HG03460 (cell line): Measurements from ENCODE around the gene SGIP1.

Experiments used
- ATAC-seq: cut with Tn5 transposase; IDR thresholded peaks from one replicate; pipeline ENCODE4 v1.9.1; 2021; ENCODE audit not compliant: unreplicated experiment

Gene SGIP1

DNA sequence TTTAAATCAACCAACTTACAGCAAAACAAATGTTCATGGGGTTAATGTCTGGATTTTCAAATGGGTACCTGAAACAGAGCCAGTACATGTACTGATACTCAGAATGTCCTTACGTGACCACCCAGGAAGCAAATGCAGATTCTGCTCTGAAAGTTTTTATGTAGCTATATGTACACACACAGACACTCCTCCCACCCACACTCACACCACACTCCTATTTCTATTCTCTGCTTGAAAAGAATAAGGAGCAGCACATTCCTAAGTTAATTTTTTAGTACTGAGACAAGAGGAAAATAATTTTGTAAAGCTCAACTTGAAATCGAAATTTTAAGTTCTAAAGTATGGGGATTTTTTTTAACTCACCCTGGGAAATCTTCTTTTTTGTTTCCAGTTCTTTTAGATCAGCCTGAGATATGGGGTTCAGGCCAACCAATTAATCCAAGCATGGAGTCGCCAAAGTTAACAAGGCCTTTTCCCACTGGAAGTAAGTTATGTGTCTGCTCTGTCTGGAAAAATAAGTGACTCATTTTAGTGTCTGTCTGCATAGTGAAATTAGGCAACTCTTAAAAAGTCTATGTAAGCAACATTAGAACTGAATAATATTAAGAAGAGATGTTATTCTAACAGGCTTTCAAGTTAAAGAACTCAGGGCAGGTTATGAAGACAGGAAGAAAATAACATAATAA lies 142.8 kb downstream of the SGIP1 start:
- no peak for ATAC-seq

DNA sequence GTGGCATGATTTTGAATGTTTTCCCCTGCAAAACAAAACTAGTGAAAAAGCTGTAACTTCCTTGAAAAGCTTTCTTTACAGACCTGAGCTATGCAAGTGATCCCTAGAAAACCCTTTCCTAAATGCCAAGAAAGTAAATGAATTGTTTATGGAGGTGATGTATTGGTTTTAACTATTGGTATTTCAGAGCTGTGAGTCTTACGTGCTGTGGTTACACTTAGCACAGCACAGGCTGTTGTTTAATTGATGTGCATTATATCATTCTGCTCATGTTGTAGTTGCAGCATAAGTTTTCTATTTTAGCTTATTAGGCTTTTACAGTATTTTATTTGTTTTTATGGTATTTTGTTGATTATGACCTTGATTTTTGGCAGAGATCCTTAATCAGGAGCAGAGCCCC lies 144.2 kb downstream of the SGIP1 start:
- no peak for ATAC-seq

DNA sequence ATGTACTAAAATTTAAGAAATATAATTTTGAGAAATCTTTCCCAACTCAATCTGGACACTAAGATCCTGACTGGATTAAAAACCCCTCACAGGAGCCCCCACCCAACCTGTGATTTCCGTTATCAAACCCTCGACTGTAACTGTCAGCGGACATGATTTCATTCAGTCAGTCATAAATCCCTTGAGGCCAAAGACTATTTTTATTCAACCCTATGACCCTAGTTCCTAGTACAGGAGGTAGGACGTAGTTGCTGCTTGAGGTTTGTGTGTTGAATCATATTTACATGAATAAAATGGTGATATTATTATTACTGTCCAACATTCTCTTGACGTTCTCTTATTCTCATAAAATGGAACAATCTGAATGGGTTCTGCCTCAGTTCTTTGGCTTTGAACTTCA lies 145.2 kb downstream of the SGIP1 start:
- ATAC-seq: no peak

DNA sequence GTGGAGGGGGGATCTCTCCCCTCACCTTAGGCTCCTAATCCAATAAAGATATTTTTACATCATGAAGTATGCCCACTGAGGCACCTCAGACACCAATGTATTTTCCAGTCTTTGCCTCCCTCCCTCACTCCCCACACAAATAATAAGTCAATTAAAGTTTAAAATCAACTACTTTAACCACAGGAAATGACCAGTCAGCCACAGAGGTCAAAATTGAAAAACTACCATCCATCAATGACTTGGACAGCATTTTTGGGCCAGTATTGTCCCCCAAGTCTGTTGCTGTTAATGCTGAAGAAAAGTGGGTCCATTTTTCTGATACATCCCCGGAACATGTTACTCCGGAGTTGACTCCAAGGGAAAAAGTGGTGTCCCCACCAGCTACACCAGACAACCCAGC lies 147.7 kb downstream of the SGIP1 start:
- ATAC-seq: no peak

DNA sequence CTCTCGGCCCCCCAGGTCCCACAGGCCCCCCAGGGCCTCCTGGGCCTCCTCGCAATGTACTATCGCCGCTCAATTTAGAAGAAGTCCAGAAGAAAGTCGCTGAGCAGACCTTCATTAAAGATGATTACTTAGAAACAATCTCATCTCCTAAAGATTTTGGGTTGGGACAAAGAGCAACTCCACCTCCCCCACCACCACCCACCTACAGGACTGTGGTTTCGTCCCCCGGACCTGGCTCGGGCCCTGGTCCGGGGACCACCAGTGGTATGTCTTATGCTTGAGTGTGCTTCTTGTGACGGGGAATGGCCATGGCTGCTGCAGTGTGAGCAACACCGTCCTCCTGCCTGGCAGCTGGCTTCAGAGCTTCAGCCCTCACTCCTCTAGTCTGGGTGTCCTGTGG lies 148.2 kb downstream of the SGIP1 start:
- no peak for ATAC-seq

DNA sequence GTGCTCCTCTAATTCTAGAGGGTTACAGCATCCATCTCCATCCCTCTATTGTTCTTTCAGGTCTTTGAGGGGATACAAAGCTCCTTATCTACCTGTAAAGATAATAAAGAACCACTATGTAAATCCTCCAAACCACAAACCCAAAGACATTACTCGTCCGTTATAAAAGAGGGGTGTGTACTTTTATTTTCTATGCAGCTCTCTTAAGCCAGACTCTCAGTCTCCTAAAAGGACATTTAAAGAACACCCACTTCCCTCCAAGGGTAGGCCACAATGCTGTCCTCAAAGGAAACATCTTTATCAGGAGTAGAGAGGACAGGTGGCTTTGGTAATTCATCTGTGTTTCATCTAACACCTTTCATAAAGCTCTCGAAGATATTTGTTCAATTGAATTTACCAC lies 150.4 kb downstream of the SGIP1 start:
- ATAC-seq: no peak

DNA sequence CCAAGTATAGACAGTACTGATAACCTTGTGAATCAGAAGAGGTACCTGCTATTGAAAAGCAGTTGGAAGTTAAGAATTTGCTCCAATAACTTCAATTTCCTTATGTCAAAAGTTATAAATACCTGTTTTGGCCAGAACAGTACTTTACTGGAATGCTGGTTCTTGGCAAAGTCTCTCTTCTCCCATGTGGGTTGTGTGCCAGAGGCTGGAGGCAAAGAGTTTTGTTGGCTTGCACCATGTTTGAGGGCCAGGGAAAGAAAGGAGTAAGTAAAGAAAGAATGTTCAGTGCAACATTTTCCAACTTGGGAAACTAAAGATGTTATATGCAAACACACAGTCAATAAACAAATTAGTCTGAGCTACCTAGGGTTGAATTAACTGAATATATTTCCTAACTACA lies 151.3 kb downstream of the SGIP1 start:
- no peak for ATAC-seq

DNA sequence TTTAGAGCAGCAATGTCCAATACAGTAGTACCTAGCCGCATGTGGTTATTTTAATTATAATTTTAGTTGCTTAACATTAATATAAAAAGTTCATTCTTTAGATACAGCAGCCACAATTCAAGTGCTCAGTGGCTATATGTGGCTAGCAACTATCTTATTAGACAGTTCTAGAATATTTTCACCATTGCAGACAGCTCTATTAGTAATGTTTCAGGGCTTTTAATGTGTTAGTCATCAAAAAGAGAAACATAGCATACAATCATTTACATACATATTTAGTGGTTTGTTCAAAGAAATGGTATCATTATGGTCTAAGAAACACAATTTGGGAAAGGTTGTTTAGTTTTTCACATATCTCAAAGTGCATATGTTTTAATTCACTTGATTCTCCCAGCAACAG lies 151.7 kb downstream of the SGIP1 start:
- no peak for ATAC-seq

DNA sequence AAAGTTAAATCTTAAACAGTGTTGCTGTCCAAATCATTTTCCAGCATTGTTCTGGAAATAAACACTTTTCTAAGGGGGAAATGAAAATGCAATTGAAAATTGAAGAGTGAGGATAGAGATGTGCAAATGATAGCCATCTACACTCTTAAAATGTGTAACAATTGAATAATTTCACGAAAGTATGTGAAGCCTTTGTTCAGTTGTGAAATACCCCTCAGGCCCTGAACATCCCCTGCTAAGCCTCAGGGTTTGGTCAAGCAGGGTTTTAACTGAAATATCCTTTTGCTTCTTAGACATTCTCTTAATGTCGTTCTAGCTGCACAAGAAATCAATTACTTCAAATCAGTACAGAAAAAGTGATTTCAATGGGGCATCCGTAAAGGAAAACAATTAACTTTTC lies 152.5 kb downstream of the SGIP1 start:
- ATAC-seq: no peak

DNA sequence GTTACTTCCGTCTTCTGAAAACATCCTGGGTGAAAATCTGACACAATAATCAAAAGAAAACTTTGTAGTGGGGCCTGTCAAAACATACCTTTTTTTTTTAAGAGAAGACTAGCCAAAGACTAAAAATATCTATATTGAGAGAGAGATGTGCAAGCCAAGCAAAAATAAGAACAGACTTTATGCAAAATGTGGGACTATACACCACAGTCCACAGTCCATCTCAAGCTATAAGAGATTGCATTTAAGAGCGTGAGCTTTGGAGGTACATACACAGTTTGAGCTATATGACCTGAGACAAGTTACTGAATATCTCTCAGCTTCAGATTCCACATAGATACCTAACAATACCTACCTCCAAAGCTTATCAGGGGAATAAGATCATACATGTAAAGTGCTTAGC lies 153.4 kb downstream of the SGIP1 start:
- no peak for ATAC-seq

DNA sequence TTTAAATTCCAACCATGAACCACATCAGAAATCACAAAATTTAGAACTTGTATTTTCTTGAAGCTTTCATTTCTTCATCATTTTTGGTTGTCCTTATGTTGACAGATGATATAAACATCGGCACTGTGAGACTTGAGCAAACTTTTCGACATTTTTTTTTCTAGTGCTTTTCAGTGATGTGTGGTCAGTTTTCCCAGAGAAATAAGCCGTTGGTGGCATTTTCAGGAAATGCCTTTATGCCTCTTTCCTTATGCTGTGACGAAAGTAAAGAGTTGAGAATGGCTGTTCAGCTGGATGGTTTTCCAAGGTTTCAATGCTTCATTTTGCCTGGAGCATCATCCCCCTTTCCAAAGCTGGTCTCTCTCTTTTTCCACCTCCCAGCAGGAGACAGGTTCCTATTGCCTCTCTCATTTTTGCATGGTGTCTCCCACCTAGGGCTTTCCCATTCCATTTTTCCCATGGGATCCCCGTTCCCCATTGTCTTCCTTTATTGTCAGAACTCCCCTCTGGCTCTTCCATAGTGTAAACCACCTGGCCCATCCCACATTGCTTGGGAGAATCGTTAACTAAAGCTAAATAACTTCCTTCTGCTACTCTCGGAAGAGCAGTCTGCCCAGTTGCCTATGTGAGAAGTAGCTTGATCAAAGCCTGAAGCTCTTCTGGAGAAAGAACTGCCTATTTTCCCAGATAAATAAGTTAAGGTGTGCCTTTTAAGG lies 156.9 kb downstream of the SGIP1 start:
- no peak for ATAC-seq

DNA sequence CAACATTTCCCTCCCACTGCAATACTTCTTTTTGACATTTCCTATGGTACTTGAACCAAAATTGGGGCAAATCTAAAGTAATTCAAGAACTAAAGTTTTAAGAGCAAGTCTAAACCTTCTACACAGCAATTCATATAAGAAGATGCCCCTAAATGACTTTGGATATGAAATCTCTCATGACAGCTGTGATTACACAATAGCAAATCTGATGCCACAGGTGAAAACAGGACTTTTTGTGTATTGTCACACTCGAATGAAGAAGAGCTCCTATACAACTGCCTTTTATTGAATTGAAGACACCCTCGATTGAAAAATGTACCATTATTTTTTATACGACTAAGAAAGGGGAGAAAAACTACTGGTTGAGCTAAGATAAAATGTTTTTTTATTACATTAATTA lies 158.7 kb downstream of the SGIP1 start:
- no peak for ATAC-seq

DNA sequence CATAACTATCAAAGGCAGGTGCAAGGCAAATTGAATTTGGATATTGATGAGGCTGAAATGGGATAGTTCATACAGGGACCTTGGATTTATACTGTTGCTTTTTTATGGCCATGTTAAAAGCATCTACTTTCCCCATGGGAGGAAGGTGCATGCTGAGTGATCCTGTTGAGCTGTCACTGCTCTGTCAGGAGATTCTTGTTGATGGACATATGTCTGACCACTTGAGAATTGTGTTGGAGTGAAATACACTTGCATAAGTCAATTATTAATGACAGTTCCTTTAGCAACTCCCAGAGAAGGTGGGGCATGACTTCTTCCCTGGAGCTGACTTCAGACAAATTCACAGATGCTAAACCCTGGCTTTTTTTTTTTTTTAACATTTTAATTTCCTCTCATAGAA lies 159.9 kb downstream of the SGIP1 start:
- no peak for ATAC-seq

DNA sequence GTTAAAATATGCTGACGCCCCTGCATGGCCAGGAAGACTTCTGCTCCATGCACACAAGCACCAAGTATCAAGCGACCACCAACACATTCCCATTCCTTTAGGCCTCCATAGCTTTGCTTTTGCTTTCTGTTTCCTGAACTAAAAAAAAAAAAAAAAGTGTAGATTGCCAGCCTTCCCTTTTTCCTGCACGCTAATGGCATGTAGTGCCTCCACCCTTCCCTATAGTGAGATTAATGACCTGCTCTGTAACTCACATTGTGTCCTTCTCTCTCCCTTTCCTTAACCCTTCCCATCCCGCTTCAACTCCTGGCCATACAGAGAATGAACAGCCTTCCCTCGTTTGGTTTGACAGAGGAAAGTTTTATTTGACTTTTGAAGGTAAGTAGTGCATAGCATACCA lies 161.2 kb downstream of the SGIP1 start:
- ATAC-seq: no peak

DNA sequence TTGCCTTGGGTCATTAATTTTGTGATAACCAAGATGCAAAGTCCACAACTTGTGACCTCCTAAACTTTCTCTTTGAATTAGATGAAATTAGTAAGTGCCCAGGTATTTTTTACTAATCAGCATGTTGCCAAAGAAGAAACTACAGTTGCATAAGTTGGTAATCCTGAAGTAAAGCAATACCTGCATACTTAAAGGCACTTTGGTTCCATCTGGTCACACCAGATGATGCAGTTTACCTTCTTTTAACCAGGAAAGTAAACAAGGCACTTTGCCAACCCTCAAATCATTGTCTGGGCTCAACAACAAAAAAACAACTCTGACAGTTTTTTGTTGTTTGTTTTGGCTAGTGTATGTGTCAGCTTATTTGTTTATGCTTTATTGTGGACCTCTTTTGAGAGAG lies 162.8 kb downstream of the SGIP1 start:
- ATAC-seq: no peak

DNA sequence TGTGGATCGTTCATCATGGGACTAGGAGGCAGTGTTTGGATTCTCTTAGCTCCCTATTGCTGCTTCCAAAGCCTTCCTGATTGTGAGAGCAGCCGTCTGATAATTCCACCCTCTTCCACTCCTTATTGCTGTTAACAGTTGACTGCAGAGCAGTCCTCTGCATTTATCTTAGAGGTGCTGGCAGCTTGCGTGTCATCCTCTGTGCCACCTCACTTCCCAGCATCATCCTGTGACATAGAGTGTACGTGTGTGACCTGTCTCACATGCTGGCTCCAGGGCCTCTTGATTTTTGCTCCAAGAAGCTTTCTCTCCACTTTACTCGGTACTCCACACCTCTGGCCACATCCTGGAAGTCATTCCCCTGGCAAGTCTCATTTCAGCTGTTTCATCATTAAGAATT lies 165.3 kb downstream of the SGIP1 start:
- no peak for ATAC-seq

DNA sequence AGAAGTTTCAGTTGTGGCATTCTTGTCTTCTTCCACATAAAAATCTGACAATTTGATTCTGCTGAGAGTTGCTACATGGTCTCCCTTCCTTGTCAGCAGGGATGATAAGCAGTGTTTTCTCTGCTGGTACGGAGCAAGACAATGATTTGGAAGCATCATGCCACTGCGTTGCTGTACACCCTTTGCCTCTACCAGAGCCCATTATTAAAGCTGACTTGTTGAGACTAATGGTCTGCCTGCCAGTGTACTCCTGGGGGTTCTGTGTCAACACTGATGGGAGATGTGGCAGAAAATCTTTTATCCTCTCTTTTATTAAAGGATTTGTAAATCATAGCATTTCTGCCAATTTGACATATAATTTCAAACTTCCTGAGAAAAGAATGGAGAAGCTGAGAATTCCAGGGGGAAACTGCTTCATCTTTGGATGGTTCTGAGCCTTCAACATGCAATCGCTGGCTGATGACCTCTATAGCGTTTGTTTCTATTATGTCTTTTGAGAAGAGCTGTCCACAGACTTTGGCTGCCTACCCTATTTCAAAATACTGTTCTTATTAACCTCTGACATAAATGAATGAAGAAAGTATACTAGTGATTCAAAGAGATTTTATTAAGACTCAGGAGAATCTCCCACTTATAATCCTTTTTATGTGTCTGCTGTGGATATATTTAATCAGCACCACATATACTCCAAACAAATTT lies 170.4 kb downstream of the SGIP1 start:
- no peak for ATAC-seq

DNA sequence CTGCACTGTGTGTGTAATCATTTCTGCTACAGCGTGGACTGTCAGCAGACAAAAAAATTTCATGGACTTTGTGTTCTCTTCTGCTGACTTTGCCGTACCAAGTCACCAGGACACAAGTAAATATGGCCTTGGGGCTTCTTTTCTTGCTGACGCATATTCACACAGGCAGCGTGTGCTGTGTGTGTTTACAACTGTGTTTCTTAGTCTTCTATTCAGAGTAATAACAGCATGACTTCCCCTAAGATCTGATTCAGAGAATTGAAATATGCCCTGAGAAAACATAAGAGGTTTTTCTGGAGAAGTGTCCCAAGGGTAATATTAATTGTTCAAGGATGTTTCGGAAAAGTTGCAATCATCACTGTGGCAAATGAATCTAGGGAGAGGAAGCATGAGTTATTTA lies 171.2 kb downstream of the SGIP1 start:
- ATAC-seq: no peak

DNA sequence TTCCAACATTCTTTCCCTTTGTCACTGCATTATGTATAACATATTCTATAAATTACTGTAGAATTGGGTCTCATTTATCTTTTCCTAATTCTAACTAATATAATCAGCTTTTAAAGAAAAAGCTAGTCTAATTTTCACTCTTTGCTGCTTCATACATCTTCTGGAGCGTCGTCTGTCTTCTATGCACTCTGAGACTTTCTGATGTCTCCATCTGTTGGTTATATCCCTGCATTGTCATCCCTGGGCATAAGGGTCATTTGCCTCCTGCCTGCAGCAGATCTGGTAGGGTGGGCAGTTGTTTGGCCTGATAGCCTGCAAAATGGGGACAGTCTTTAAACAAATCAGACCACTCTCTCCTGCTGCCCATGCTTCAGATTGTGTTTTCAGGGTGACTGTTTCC lies 177.5 kb downstream of the SGIP1 start:
- ATAC-seq: no peak

DNA sequence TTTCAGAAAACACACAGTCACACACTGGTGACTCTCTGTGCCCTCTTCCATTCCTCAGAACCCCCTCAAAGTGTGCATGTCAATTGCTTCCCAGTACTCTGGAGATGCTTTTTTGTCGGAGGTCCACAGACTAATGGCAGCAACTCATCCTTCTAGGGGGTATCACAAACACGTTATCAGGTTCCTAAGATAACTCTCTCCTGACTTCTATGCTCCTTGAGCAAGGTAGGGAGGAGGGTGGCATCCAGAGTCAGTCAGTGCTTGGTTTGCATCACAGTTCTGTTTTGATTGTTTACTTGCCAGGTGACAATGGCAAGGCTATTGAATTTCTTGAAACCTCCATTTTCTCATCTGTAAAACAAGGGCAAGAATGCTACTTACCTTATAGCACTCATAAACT lies 178.9 kb downstream of the SGIP1 start:
- no peak for ATAC-seq

DNA sequence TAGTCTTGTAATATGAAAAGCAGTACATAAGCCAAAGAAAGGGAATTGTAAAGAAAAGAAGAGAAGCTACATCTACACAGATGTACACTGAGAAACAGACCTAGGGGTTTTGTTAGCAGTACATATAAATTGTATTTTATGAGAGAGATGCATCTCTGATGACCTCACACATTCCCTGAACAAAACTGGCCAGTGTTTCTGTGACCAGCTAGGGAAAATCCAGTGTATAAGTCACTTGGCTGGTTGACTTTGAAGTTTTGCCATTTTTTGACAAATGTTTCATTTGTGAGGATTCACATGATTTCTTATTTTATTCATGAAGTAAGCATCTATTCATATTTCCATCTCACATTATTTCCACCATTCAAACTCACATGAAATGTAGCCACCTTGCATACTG lies 190.0 kb downstream of the SGIP1 start:
- ATAC-seq: no peak

DNA sequence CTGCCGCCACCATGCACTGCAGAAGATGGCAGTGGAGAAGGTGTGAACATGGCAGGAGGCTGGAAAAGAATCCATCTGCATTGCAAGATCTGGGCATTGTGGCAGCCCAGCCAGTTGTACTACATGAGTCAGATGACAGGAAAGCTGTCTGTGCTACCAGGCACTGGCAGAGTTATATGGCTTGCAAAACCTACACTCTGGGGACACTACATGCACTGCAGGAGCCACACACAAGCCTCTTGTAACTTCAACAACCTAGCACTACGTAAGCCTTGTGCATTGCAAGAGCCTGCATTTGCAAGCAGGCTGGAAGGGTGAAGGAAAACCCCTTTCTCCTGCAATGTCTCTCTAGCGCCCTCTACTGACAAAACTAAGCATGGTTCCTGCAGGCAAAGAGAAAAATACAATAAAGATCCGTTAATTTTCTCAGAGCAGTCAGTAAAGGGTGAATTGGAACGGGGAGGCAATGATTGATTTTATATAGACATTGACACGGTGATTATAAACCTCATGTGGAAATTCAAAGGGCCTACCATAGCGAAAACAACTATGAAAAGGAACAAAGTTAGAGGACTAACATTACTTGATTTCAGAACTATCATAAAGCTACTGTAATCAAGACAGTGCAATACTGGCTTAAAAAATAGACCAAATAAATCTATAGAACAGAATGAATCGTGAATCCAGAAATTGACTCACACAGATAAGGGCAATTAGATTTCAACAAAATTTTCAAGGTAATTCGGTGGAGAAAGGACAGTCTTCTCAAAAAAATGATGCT lies 192.1 kb downstream of the SGIP1 start:
- ATAC-seq: peak; percentile 69
